HG03439 (cell line): Measurements from ENCODE around the gene PTPRO.

Experiments
- ATAC-seq: cut with Tn5 transposase; IDR thresholded peaks from one replicate; pipeline ENCODE4 v1.9.1; 2021; ENCODE audit warnings: mild to moderate bottlenecking, moderate library complexity; ENCODE audit not compliant: unreplicated experiment

The PTPRO gene

GRCh38 chr12:15322164-15323061 is at the start of gene PTPRO:
PTPRO (plus strand) TSS chr12:15322508.
- no peak for ATAC-seq

- ATAC-seq = no peak
These were observed 48.4 kb upstream of the PTPRO start for GRCh38 chr12:15273896-15274295.

- ATAC-seq = no peak
These were observed 47.7 kb upstream of the PTPRO start for GRCh38 chr12:15274561-15274967.

- no peak for ATAC-seq
These were observed 46.1 kb upstream of the PTPRO start for GRCh38 chr12:15276088-15276698.

- no peak for ATAC-seq
These were observed 43.3 kb upstream of the PTPRO start for GRCh38 chr12:15278816-15279658.

- no peak for ATAC-seq
These were observed 41.4 kb upstream of the PTPRO start for GRCh38 chr12:15280930-15281329.

- ATAC-seq = no peak
These were observed 33.1 kb upstream of the PTPRO start for GRCh38 chr12:15289192-15289591.

GRCh38 chr12:15293731-15294130 is 28.6 kb upstream of the PTPRO start:
- ATAC-seq = no peak

GRCh38 chr12:15299947-15300346 is 22.4 kb upstream of the PTPRO start:
- ATAC-seq = no peak

- no peak for ATAC-seq
These were observed 18.0 kb upstream of the PTPRO start for GRCh38 chr12:15304296-15304695.

- ATAC-seq = no peak
These were observed 15.7 kb upstream of the PTPRO start for GRCh38 chr12:15306605-15307004.

GRCh38 chr12:15307079-15307478 is 15.2 kb upstream of the PTPRO start:
- no peak for ATAC-seq

- no peak for ATAC-seq
These were observed 3.5 kb upstream of the PTPRO start for GRCh38 chr12:15318841-15319240.

- ATAC-seq = no peak
These were observed 1.4 kb upstream of the PTPRO start for GRCh38 chr12:15320881-15321280.

GRCh38 chr12:15323480-15323879 is 1.2 kb downstream of the PTPRO start:
- ATAC-seq = no peak

- ATAC-seq = no peak
These were observed 7.6 kb downstream of the PTPRO start for GRCh38 chr12:15329891-15330290.

- no peak for ATAC-seq
These were observed 11.9 kb downstream of the PTPRO start for GRCh38 chr12:15334225-15334624.

- ATAC-seq = no peak
These were observed 13.7 kb downstream of the PTPRO start for GRCh38 chr12:15335959-15336358.

GRCh38 chr12:15336768-15337553 is 14.7 kb downstream of the PTPRO start:
- no peak for ATAC-seq

GRCh38 chr12:15341371-15341770 is 19.1 kb downstream of the PTPRO start:
- ATAC-seq = no peak

- no peak for ATAC-seq
These were observed 22.3 kb downstream of the PTPRO start for GRCh38 chr12:15344561-15344960.
